MCF 10A (cell line): ENCODE data around the gene PIK3CG. TPM values are rescaled to one million over a fixed set of nuclear protein-coding genes. Genes with fewer than 3 reads are reported as not detected.
"Not testable (repeated sequence)": the region's sequence is repeated elsewhere in the genome, so short reads cannot be mapped to it uniquely, and the experiment has no call there.

ENCODE experiments used
- BruUV-seq: library from RNA; stranded (reverse); fragments of 400-500 nt; replicated peaks from 2 replicates; lab custom pipeline; 2021; lab: Mats Ljungman, UMichigan
- CTCF ChIA-PET: fragments of 300-600 bp; sonication (Branson Sonifier 250); formaldehyde crosslinking; extraction: SDS; loops from one replicate; lab custom pipeline; 2021; ENCODE audit warnings: antibody characterized with exemption, inconsistent platforms; lab: Yijun Ruan, JAX
- POLR2A ChIA-PET: fragments of 300-600, 350-650 bp; sonication (Branson Sonifier 250); formaldehyde crosslinking; extraction: SDS; loops from one replicate; lab custom pipeline; 2020; ENCODE audit warnings: antibody characterized with exemption, inconsistent platforms; lab: Yijun Ruan, JAX
- DNase-seq: peaks from one replicate; pipeline ENCODE4 v3.0.0-alpha.2; 2018; ENCODE audit not compliant: unreplicated experiment
- H3K27ac Mint-ChIP-seq: one replicate; pipeline ENCODE4 v1.8.0; 2022; ENCODE audit warnings: mild to moderate bottlenecking, low read depth, mixed read lengths; ENCODE audit not compliant: unreplicated experiment
- H3K27me3 Mint-ChIP-seq: one replicate; pipeline ENCODE4 v1.8.0; 2022; ENCODE audit warnings: mixed read lengths; ENCODE audit not compliant: insufficient read depth, unreplicated experiment
- H3K36me3 Mint-ChIP-seq: one replicate; pipeline ENCODE4 v1.8.0; 2022; ENCODE audit warnings: mild to moderate bottlenecking, moderate library complexity, mixed read lengths; ENCODE audit not compliant: insufficient read depth, unreplicated experiment
- H3K4me1 Mint-ChIP-seq: one replicate; pipeline ENCODE4 v1.8.0; 2022; ENCODE audit warnings: mixed read lengths; ENCODE audit not compliant: insufficient read depth, unreplicated experiment
- H3K4me3 Mint-ChIP-seq: one replicate; pipeline ENCODE4 v1.8.0; 2022; ENCODE audit warnings: mild to moderate bottlenecking, moderate library complexity, mixed read lengths; ENCODE audit not compliant: unreplicated experiment
- H3K9me3 Mint-ChIP-seq: one replicate; pipeline ENCODE4 v1.8.0; 2022; ENCODE audit warnings: mixed read lengths; ENCODE audit not compliant: unreplicated experiment
- intact Hi-C: fragments of 100-400 bp; cut with micrococcal nuclease; formaldehyde crosslinking; loops from 2 replicates; pipeline ENCODE4 v1.14.1; 2022
- total RNA-seq: library from RNA; stranded (reverse); gene quantifications from 2 replicates; pipeline ENCODE4 v1.2.3, GENCODE V29; 2022
- TF ChIP-seq, protein P1 (sequence below): fragments of 200-600 bp; IDR thresholded peaks from one replicate; pipeline ENCODE4 v1.8.0; 2022; ENCODE audit warnings: antibody characterized with exemption, mild to moderate bottlenecking; ENCODE audit not compliant: unreplicated experiment

PIK3CG gene
- total RNA-seq, 1 experiment from 2014 or later, result not detected

GRCh38 chr7:106829496-106829895, 35.6 kb upstream of the PIK3CG start:
- no TSS peak for BruUV-seq
- Mint-ChIP-seq H3K9me3 (peaks cover 15% of the 10 kb centered on the region), H3K4me3 (no peak overlapping the region), H3K4me1 (no peaks in the 10 kb centered on the region), H3K27ac (no peak overlapping the region), H3K36me3 (no peaks in the 10 kb centered on the region), H3K27me3 (no peaks in the 10 kb centered on the region)
- TF ChIP-seq, protein P1, sequence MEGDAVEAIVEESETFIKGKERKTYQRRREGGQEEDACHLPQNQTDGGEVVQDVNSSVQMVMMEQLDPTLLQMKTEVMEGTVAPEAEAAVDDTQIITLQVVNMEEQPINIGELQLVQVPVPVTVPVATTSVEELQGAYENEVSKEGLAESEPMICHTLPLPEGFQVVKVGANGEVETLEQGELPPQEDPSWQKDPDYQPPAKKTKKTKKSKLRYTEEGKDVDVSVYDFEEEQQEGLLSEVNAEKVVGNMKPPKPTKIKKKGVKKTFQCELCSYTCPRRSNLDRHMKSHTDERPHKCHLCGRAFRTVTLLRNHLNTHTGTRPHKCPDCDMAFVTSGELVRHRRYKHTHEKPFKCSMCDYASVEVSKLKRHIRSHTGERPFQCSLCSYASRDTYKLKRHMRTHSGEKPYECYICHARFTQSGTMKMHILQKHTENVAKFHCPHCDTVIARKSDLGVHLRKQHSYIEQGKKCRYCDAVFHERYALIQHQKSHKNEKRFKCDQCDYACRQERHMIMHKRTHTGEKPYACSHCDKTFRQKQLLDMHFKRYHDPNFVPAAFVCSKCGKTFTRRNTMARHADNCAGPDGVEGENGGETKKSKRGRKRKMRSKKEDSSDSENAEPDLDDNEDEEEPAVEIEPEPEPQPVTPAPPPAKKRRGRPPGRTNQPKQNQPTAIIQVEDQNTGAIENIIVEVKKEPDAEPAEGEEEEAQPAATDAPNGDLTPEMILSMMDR, result no peak
- CTCF ChIA-PET, result no interaction called here
- intact Hi-C loops, result no loop called here
- DNase-seq, result no peak
- POLR2A ChIA-PET, result no interaction called here

- H3K27me3 Mint-ChIP-seq, POLR2A ChIA-PET, H3K4me1 Mint-ChIP-seq, H3K36me3 Mint-ChIP-seq, intact Hi-C loops, DNase-seq, CTCF ChIA-PET, BruUV-seq, H3K27ac Mint-ChIP-seq, H3K4me3 Mint-ChIP-seq: not testable (repeated sequence)
- H3K9me3 Mint-ChIP-seq, result peaks cover 15% of the 10 kb centered on the region
Observed at GRCh38 chr7:106830896-106831295, 34.2 kb upstream of the PIK3CG start.

- H3K9me3 Mint-ChIP-seq, result no peaks in the 10 kb centered on the region
- ChIA-PET POLR2A (no interaction called here), CTCF (interaction anchor here (0.7 kb wide), 1 partner anchor 936 kb away, joined by 3 read pairs; no protein-coding TSS in a partner anchor)
- intact Hi-C loops, result no loop called here
- no peaks in the 10 kb centered on the region for H3K4me1 Mint-ChIP-seq
- H3K4me3 Mint-ChIP-seq, result no peak overlapping the region
- TF ChIP-seq, protein P1, result no peak
- no peaks in the 10 kb centered on the region for H3K36me3 Mint-ChIP-seq
- H3K27me3 Mint-ChIP-seq, result no peaks in the 10 kb centered on the region
- H3K27ac Mint-ChIP-seq, result no peak overlapping the region
- no peak for DNase-seq
- no TSS peak for BruUV-seq
Observed at GRCh38 chr7:106836816-106837215, 28.3 kb upstream of the PIK3CG start.

GRCh38 chr7:106839511-106839910, 25.6 kb upstream of the PIK3CG start:
- H3K27me3 Mint-ChIP-seq, result peaks cover 17% of the 10 kb centered on the region
- no TSS peak for BruUV-seq
- intact Hi-C loops, result no loop called here
- H3K9me3 Mint-ChIP-seq, result no peaks in the 10 kb centered on the region
- TF ChIP-seq, protein P1, result no peak
- POLR2A ChIA-PET, result no interaction called here
- H3K4me3 Mint-ChIP-seq, result no peak overlapping the region
- no peak for DNase-seq
- H3K27ac Mint-ChIP-seq, result no peak overlapping the region
- H3K36me3 Mint-ChIP-seq, result no peaks in the 10 kb centered on the region
- no peaks in the 10 kb centered on the region for H3K4me1 Mint-ChIP-seq
- CTCF ChIA-PET, result no interaction called here

GRCh38 chr7:106840342-106840741, 24.7 kb upstream of the PIK3CG start:
- H3K4me3 Mint-ChIP-seq, result no peak overlapping the region
- intact Hi-C loops, result no loop called here
- BruUV-seq, result no TSS peak
- no peaks in the 10 kb centered on the region for H3K4me1 Mint-ChIP-seq
- no peaks in the 10 kb centered on the region for H3K36me3 Mint-ChIP-seq
- POLR2A ChIA-PET, result no interaction called here
- H3K27ac Mint-ChIP-seq, result no peak overlapping the region
- CTCF ChIA-PET, result interaction anchor here (0.5 to 1.7 kb wide), 2 partner anchors 47 to 1306 kb away, joined by 3 to 4 read pairs; no protein-coding TSS in a partner anchor
- no peaks in the 10 kb centered on the region for H3K9me3 Mint-ChIP-seq
- H3K27me3 Mint-ChIP-seq, result peaks cover 26% of the 10 kb centered on the region
- TF ChIP-seq, protein P1, result no peak
- DNase-seq, result peak; percentile 33
